Astrocyte (in vitro differentiated cells and primary cell): ENCODE measurements around the gene EDARADD. TPM values are rescaled to one million over a fixed set of nuclear protein-coding genes. Genes with fewer than 3 reads are reported as not detected.
"Not testable (repeated sequence)": the region's sequence is repeated elsewhere in the genome, so short reads cannot be mapped to it uniquely, and the experiment has no call there.

ENCODE experiments used
- DNase-seq: peaks from one replicate; pipeline ENCODE4 v3.0.0-alpha.2; 2010; ENCODE audit warnings: low read depth
- FAIRE-seq: peaks from 2 replicates; lab custom pipeline; 2011; peaks lifted over from hg19 to GRCh38; lab: Jason Lieb, UNC
- H2AFZ ChIP-seq: 2 replicates; pipeline ENCODE4 v1.6.0; 2012; ENCODE audit warnings: low read depth, low read length, inconsistent platforms
- H3K27ac ChIP-seq: 2 replicates; pipeline ENCODE4 v1.5.1; 2011; ENCODE audit warnings: low read depth, low read length, inconsistent platforms
- H3K27me3 ChIP-seq: 2 replicates; pipeline ENCODE4 v1.6.0; 2011; ENCODE audit warnings: low read length, inconsistent platforms; ENCODE audit not compliant: insufficient read depth
- H3K36me3 ChIP-seq: 2 replicates; pipeline ENCODE4 v1.5.1; 2011; ENCODE audit warnings: low read length, inconsistent platforms; ENCODE audit not compliant: insufficient read depth
- H3K4me1 ChIP-seq: 2 replicates; pipeline ENCODE4 v1.5.1; 2011; ENCODE audit warnings: low read length, inconsistent platforms; ENCODE audit not compliant: insufficient read depth
- H3K4me2 ChIP-seq: 2 replicates; pipeline ENCODE4 v1.6.0; 2012; ENCODE audit warnings: low read length, inconsistent platforms
- H3K4me3 ChIP-seq: 2 replicates; pipeline ENCODE4 v1.5.1; 2011; ENCODE audit warnings: low read depth, mild to moderate bottlenecking, low read length, inconsistent platforms; ENCODE audit not compliant: insufficient read depth
- H3K79me2 ChIP-seq: 2 replicates; pipeline ENCODE4 v1.6.0; 2012; ENCODE audit warnings: mild to moderate bottlenecking, low read length, inconsistent platforms; ENCODE audit not compliant: insufficient read depth
- H3K9ac ChIP-seq: 2 replicates; pipeline ENCODE4 v1.6.0; 2012; ENCODE audit warnings: mild to moderate bottlenecking, low read length, inconsistent platforms
- H3K9me3 ChIP-seq: 2 replicates; pipeline ENCODE4 v1.5.1; 2012; ENCODE audit warnings: low read depth, mild to moderate bottlenecking, low read length, inconsistent platforms; ENCODE audit not compliant: insufficient read depth
- H4K20me1 ChIP-seq: 2 replicates; pipeline ENCODE4 v1.6.0; 2012; ENCODE audit warnings: low read length, inconsistent platforms; ENCODE audit not compliant: insufficient read depth
- H3K27ac Mint-ChIP-seq: one replicate; pipeline ENCODE4 v1.8.0; 2021; ENCODE audit warnings: mild to moderate bottlenecking, mixed read lengths; ENCODE audit not compliant: unreplicated experiment
- H3K27me3 Mint-ChIP-seq: one replicate; pipeline ENCODE4 v1.8.0; 2021; ENCODE audit warnings: low read depth, mixed read lengths; ENCODE audit not compliant: unreplicated experiment
- H3K36me3 Mint-ChIP-seq: one replicate; pipeline ENCODE4 v1.8.0; 2021; ENCODE audit warnings: low read depth, mixed read lengths; ENCODE audit not compliant: unreplicated experiment
- H3K4me1 Mint-ChIP-seq: one replicate; pipeline ENCODE4 v1.8.0; 2021; ENCODE audit warnings: low read depth, mixed read lengths; ENCODE audit not compliant: unreplicated experiment
- H3K4me3 Mint-ChIP-seq: one replicate; pipeline ENCODE4 v1.8.0; 2021; ENCODE audit warnings: mild to moderate bottlenecking, moderate library complexity, mixed read lengths; ENCODE audit not compliant: unreplicated experiment
- H3K9me3 Mint-ChIP-seq: one replicate; pipeline ENCODE4 v1.8.0; 2021; ENCODE audit warnings: mild to moderate bottlenecking, mixed read lengths; ENCODE audit not compliant: unreplicated experiment
- EZH2 ChIP-seq: IDR thresholded peaks from 2 replicates; pipeline ENCODE4 v1.6.1; 2012; ENCODE audit warnings: mild to moderate bottlenecking, low read length, inconsistent platforms; ENCODE audit not compliant: insufficient read depth
- total RNA-seq: library from RNA; stranded (reverse); gene quantifications from 2 replicates; pipeline ENCODE4 v1.2.1, GENCODE V29; 2021
- TF ChIP-seq, protein P1 (sequence below): IDR thresholded peaks from 2 replicates; pipeline ENCODE4 v1.5.1; 2011; ENCODE audit warnings: low read depth, mild to moderate bottlenecking, inconsistent platforms, low read length, moderate library complexity; ENCODE audit not compliant: insufficient read depth

Gene EDARADD
- total RNA-seq, 1 donor from 2014 or later: 0.98 TPM

GRCh38 chr1:236361909-236362590 lies 32.0 kb upstream of the EDARADD start:
- Histone ChIP-seq H3K9ac (no peak overlapping the region), H3K79me2 (no peaks in the 10 kb centered on the region), H3K4me3 (no peak overlapping the region), H3K4me2 (no peak overlapping the region), H3K36me3 (no peaks in the 10 kb centered on the region), H3K9me3 (no peaks in the 10 kb centered on the region), H3K27me3 (no peaks in the 10 kb centered on the region), H2AFZ (no peak overlapping the region), H4K20me1 (no peaks in the 10 kb centered on the region), H3K27ac (no peak overlapping the region), H3K4me1 (no peaks in the 10 kb centered on the region)
- FAIRE-seq (no peak), DNase-seq (no peak)
- TF ChIP-seq, protein P1, sequence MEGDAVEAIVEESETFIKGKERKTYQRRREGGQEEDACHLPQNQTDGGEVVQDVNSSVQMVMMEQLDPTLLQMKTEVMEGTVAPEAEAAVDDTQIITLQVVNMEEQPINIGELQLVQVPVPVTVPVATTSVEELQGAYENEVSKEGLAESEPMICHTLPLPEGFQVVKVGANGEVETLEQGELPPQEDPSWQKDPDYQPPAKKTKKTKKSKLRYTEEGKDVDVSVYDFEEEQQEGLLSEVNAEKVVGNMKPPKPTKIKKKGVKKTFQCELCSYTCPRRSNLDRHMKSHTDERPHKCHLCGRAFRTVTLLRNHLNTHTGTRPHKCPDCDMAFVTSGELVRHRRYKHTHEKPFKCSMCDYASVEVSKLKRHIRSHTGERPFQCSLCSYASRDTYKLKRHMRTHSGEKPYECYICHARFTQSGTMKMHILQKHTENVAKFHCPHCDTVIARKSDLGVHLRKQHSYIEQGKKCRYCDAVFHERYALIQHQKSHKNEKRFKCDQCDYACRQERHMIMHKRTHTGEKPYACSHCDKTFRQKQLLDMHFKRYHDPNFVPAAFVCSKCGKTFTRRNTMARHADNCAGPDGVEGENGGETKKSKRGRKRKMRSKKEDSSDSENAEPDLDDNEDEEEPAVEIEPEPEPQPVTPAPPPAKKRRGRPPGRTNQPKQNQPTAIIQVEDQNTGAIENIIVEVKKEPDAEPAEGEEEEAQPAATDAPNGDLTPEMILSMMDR: no peak
- no peak for TF ChIP-seq EZH2
- peaks cover 8% of the 10 kb centered on the region for H3K9me3 Mint-ChIP-seq
- H3K36me3 Mint-ChIP-seq: no peaks in the 10 kb centered on the region
- no peaks in the 10 kb centered on the region for H3K4me1 Mint-ChIP-seq
- no peaks in the 10 kb centered on the region for H3K27me3 Mint-ChIP-seq
- no peak overlapping the region for H3K27ac Mint-ChIP-seq
- H3K4me3 Mint-ChIP-seq: no peak overlapping the region

DNA sequence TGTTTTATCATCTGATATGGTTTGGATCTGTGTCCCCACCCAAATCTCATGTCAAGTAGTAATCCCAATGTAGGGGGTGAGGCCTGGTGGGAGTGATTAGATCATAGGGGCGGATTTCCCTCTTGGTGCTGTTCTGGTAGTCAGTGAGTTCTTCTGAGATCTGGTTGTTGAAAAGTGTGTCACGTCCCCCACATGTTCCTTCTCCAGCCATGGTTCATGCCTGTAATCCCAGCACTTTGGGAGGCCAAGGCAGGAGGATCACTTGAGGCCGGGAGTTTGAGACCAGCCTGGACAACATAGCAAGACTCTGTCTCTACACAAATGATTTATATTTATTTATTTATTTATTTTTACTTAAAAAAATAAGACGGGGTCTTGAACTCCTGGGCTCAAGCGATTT lies 30.8 kb upstream of the EDARADD start:
- no peaks in the 10 kb centered on the region for H3K4me1 ChIP-seq
- no peaks in the 10 kb centered on the region for H3K9me3 ChIP-seq
- H3K9ac ChIP-seq: no peak overlapping the region
- no peaks in the 10 kb centered on the region for H3K79me2 ChIP-seq
- H3K27me3 ChIP-seq: no peaks in the 10 kb centered on the region
- Mint-ChIP-seq H3K27me3 (no peaks in the 10 kb centered on the region), H3K4me3 (no peak overlapping the region), H3K9me3 (peaks cover 8% of the 10 kb centered on the region), H3K27ac (no peak overlapping the region), H3K4me1 (no peaks in the 10 kb centered on the region), H3K36me3 (no peaks in the 10 kb centered on the region)
- H4K20me1 ChIP-seq: no peaks in the 10 kb centered on the region
- no peak overlapping the region for H3K27ac ChIP-seq
- DNase-seq (no peak), FAIRE-seq (no peak)
- TF ChIP-seq EZH2: no peak
- TF ChIP-seq, protein P1: no peak
- H2AFZ ChIP-seq: no peak overlapping the region
- no peak overlapping the region for H3K4me2 ChIP-seq
- no peaks in the 10 kb centered on the region for H3K36me3 ChIP-seq
- no peak overlapping the region for H3K4me3 ChIP-seq

DNA sequence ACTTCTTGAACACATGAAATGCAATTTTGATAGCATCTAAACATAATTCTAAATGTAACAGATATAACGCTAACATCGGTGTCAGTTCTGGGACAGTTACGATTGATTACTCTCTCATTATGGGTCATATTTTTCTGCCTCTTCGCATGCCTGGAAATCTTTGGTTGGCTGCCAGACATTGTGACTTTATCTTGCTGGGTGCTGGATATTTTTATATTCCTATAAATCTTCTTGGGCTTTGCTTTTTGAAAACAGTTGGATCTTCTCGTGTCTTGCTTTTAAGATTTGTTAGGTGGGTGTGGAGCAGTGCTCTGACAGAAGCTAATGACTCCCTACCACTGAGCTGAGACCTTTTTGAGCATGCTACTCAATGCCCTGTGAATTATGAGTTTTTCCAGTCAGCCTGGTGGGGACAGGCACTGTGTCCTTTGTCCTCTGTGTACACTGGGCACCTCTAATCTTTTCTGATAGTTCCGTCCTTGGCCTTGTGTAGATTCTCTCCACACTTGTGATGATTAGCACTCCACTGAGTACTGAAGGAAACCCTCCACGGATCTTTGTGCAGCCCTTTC lies 28.0 kb upstream of the EDARADD start:
- no peaks in the 10 kb centered on the region for H3K27me3 Mint-ChIP-seq
- DNase-seq (no peak), FAIRE-seq (no peak)
- no peaks in the 10 kb centered on the region for H3K36me3 ChIP-seq
- H3K36me3 Mint-ChIP-seq: no peaks in the 10 kb centered on the region
- peaks cover 3% of the 10 kb centered on the region for H3K4me1 Mint-ChIP-seq
- H3K79me2 ChIP-seq: no peaks in the 10 kb centered on the region
- no peak overlapping the region for H3K27ac Mint-ChIP-seq
- H3K9ac ChIP-seq: no peak overlapping the region
- no peak overlapping the region for H3K27ac ChIP-seq
- H3K9me3 Mint-ChIP-seq: no peaks in the 10 kb centered on the region
- no peaks in the 10 kb centered on the region for H3K9me3 ChIP-seq
- H3K4me3 ChIP-seq: no peak overlapping the region
- TF ChIP-seq, protein P1: no peak
- TF ChIP-seq EZH2: no peak
- no peak overlapping the region for H3K4me2 ChIP-seq
- H2AFZ ChIP-seq: no peak overlapping the region
- H3K4me3 Mint-ChIP-seq: no peak overlapping the region
- no peaks in the 10 kb centered on the region for H4K20me1 ChIP-seq
- H3K4me1 ChIP-seq: no peaks in the 10 kb centered on the region
- H3K27me3 ChIP-seq: no peaks in the 10 kb centered on the region

- not testable (repeated sequence) for H3K4me2 ChIP-seq, H3K27me3 ChIP-seq, H4K20me1 ChIP-seq, H3K36me3 ChIP-seq, H3K79me2 ChIP-seq, H3K4me3 ChIP-seq, H3K4me1 ChIP-seq, H3K27ac ChIP-seq, H3K4me3 Mint-ChIP-seq, H3K9me3 Mint-ChIP-seq, H3K27me3 Mint-ChIP-seq, H3K36me3 Mint-ChIP-seq, FAIRE-seq, DNase-seq, H3K4me1 Mint-ChIP-seq, H3K9me3 ChIP-seq, H2AFZ ChIP-seq, H3K9ac ChIP-seq, H3K27ac Mint-ChIP-seq
Observed at GRCh38 chr1:236366681-236367080, 27.4 kb upstream of the EDARADD start.
